ENCODE results near the gene ADCY10. TPM values are rescaled to one million over a fixed set of nuclear protein-coding genes. Genes with fewer than 3 reads are reported as not detected.
"Not testable (repeated sequence)": the region's sequence is repeated elsewhere in the genome, so short reads cannot be mapped to it uniquely, and the experiment has no call there.

The ADCY10 gene
- total RNA-seq, 1 donor from 2014 or later: 1.9 TPM

DNA sequence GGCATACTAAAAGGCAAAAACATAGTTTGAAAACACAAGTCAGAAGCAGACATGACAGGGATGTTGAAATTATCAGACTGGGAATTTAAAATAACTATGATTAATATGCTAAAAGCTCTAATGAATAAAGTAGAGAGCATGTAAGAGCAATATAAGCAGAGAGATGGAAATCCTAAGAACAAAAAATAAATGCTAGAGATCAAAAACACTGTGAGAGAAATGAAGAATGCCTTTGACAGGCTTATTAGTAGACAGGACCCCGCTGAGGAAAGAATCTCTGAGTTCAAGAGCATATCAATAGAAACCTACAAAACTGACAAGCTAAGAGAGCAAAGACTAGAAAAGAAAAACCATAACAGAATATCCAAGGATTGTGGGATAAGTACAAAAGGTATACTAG is 98.3 kb downstream of the ADCY10 start:
- Histone ChIP-seq H3K27me3 (no peaks in the 10 kb centered on the region), H3K4me1 (peaks cover 0 to 8% of the 10 kb centered on the region in 2 donors), H3K9me3 (peaks cover 6 to 16% of the 10 kb centered on the region in 2 donors), H3K4me3 (no peak overlapping the region), H3K36me3 (no peaks in the 10 kb centered on the region), H3K27ac (no peak overlapping the region)
- no peak for DNase-seq (ENCODE audit: low spot score in 2 of 2)
- TF ChIP-seq, protein P1, sequence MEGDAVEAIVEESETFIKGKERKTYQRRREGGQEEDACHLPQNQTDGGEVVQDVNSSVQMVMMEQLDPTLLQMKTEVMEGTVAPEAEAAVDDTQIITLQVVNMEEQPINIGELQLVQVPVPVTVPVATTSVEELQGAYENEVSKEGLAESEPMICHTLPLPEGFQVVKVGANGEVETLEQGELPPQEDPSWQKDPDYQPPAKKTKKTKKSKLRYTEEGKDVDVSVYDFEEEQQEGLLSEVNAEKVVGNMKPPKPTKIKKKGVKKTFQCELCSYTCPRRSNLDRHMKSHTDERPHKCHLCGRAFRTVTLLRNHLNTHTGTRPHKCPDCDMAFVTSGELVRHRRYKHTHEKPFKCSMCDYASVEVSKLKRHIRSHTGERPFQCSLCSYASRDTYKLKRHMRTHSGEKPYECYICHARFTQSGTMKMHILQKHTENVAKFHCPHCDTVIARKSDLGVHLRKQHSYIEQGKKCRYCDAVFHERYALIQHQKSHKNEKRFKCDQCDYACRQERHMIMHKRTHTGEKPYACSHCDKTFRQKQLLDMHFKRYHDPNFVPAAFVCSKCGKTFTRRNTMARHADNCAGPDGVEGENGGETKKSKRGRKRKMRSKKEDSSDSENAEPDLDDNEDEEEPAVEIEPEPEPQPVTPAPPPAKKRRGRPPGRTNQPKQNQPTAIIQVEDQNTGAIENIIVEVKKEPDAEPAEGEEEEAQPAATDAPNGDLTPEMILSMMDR (IDR thresholded peaks at IDR 0.05): no peak
- intact Hi-C loops (cut with DNase I): no loop called here

DNA sequence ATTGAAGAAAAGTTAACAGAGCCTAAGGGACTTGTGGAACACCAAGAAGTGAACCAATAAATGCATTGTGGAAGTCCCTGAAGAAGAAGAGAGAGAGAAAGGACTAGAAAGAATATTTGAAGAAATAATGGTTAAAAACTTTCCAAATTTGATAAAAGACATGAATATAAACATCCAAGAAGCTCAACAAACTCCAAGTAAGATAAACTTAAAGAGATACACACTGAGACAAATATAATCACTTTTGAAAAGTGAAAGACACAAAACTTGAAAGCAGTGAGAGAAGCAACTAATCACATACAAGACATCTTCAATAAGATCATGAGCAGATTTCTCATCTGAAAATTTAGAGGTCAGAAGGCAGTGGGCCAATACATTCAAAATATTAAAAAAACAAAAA is 101.0 kb downstream of the ADCY10 start:
- Histone ChIP-seq H3K9me3 (peaks cover 6 to 16% of the 10 kb centered on the region in 2 donors), H3K4me3 (no peak overlapping the region), H3K4me1 (no peaks in the 10 kb centered on the region), H3K27me3 (no peaks in the 10 kb centered on the region), H3K27ac (no peak overlapping the region), H3K36me3 (no peaks in the 10 kb centered on the region)
- TF ChIP-seq, protein P1 (IDR thresholded peaks at IDR 0.05): no peak
- DNase-seq (ENCODE audit: low spot score in 2 of 2): no peak
- intact Hi-C loops (cut with DNase I): no loop called here

DNA sequence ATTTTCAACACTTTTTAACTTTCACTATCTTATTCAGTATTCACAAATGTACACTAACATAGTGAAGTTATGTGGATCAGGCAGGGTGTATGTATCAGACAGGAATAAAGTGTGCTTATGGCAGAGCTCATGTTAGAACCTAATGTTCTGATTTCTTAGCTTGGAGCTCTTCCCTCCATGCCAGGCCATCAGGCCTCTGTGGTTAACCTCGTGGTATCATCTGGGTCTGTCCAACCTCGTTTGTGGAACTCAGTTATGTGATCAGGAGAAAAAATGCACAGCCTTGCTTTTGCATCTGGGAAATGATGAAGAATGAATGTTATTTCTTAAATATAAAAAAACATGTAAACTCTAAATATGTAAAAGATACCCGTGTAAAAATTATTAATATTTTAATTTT is 105.2 kb downstream of the ADCY10 start:
- H3K4me3 ChIP-seq: no peak overlapping the region
- peaks cover 0 to 3% of the 10 kb centered on the region in 2 donors for H3K9me3 ChIP-seq
- intact Hi-C loops (cut with DNase I): loop anchor here (10.0 kb wide), 1 partner anchor 354 kb away; no protein-coding TSS in a partner anchor
- H3K4me1 ChIP-seq: no peaks in the 10 kb centered on the region
- no peak for DNase-seq (ENCODE audit: low spot score in 2 of 2)
- no peaks in the 10 kb centered on the region for H3K27me3 ChIP-seq
- TF ChIP-seq, protein P1 (IDR thresholded peaks at IDR 0.05): no peak
- H3K27ac ChIP-seq: no peak overlapping the region
- no peaks in the 10 kb centered on the region for H3K36me3 ChIP-seq

DNA sequence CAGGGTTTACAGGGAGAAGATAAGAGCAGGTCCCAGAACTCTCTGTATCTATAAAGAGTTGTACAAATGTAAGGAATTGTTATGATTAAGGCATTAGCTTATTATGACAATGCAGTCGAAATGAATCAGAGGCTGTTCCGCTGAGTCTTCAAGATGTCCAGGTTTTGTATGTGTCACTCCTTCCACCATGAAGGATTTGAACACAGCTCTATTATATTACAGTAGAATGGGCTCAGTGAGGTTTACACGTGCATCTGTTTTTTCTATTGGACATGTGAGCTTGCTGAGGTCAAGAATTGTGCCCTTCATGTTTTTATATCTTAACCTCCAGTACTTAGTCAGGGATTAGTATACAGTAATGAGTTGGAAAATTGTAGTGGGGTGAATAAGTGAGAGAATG is 105.8 kb downstream of the ADCY10 start:
- Histone ChIP-seq H3K36me3 (no peaks in the 10 kb centered on the region), H3K27ac (no peak overlapping the region), H3K4me3 (no peak overlapping the region), H3K9me3 (peaks cover 0 to 3% of the 10 kb centered on the region in 2 donors), H3K4me1 (peaks cover 0 to 1% of the 10 kb centered on the region in 2 donors), H3K27me3 (no peaks in the 10 kb centered on the region)
- no peak for DNase-seq (ENCODE audit: low spot score in 2 of 2)
- intact Hi-C loops (cut with DNase I): loop anchor here (10.0 kb wide), 1 partner anchor 353 kb away; no protein-coding TSS in a partner anchor
- TF ChIP-seq, protein P1 (IDR thresholded peaks at IDR 0.05): no peak

DNA sequence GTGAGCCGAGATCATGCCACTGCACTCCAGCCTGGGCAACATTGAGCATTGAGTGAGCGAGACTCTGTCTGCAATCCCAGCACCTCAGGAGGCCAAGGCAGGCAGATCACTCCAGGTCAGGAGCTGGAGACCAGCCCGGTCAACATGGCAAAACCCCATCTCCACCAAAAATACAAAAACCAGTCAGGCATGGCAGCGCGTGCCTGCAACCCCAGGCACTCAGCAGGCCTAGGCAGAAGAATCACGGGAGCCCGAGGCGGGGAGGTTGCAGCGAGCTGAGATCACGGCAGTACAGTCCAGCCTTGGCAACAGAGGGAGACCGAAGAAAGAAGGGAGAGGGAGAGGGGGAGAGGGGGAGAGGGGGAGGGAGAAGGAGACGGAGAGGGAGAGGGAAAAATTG is 107.3 kb downstream of the ADCY10 start:
- not testable (repeated sequence) for H3K9me3 ChIP-seq; H3K27me3 ChIP-seq; H3K27ac ChIP-seq; H3K36me3 ChIP-seq; H3K4me3 ChIP-seq; H3K4me1 ChIP-seq; DNase-seq (ENCODE audit: low spot score in 2 of 2)
- intact Hi-C loops (cut with DNase I): loop anchor here (10.0 kb wide), 1 partner anchor 352 kb away; no protein-coding TSS in a partner anchor

DNA sequence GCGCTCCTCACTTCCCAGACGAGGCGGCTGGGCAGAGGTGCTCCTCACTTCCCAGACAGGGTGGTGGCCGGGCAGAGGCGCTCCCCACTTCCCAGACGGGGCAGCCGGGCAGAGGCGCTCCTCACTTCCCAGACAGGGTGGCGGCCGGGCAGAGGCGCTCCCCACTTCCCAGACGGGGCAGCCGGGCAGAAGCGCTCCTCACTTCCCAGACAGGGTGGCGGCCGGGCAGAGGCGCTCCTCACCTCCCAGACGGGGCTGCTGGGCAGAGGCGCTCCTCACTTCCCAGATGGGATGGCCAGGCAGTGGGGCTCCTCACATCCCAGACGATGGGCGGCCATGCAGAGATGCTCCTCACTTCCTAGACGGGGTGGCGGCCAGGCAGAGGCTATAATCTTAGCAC is 107.7 kb downstream of the ADCY10 start:
- not testable (repeated sequence) for H3K27me3 ChIP-seq; H3K36me3 ChIP-seq; H3K4me3 ChIP-seq; H3K4me1 ChIP-seq; H3K27ac ChIP-seq; DNase-seq (ENCODE audit: low spot score in 2 of 2); H3K9me3 ChIP-seq
- intact Hi-C loops (cut with DNase I): loop anchor here (10.0 kb wide), 1 partner anchor 351 kb away; no protein-coding TSS in a partner anchor

DNA sequence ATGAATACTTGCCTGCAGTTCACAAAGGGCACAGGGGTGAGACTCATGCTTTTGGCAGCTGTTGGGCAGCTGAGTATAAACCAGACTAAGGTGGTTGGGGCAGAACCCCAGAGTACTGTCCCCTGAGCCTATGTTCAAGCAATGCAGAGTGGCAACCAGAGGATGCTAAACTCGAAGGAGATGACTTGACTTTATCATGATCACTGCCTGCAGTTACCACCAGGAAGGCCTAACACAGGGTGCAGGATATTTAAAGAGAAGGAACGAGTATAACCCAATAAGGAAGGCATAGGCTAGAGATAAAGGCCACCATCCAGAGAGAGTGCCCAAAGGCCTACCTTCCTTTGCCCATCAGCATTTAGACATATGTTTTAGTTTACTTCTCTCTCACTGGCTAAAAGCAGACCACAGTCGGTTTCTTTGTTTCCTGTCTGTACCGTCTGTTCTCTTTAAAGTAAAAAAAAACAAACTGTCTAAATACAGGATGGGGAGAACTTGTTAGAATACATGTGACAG is 108.8 kb downstream of the ADCY10 start:
- H3K4me3 ChIP-seq: no peak overlapping the region
- no peaks in the 10 kb centered on the region for H3K9me3 ChIP-seq
- H3K27ac ChIP-seq: no peak overlapping the region
- peaks cover 0 to 2% of the 10 kb centered on the region in 2 donors for H3K4me1 ChIP-seq
- no peaks in the 10 kb centered on the region for H3K27me3 ChIP-seq
- TF ChIP-seq, protein P1 (IDR thresholded peaks at IDR 0.05): no peak
- no peaks in the 10 kb centered on the region for H3K36me3 ChIP-seq
- intact Hi-C loops (cut with DNase I): loop anchor here (10.0 kb wide), 1 partner anchor 350 kb away; no protein-coding TSS in a partner anchor
- no peak for DNase-seq (ENCODE audit: low spot score in 2 of 2)

Data from ascending aorta (tissue), 2 donors.